T-helper 2 cell treated with Interferon-gamma antibody and Interleukin-4, amounts not matched to agents 5 μg/mL and 100 μg/mL, for 36 hours (primary cell): ENCODE results near the gene CRB3.

Experiments used
- DNase-seq: peaks from one replicate; pipeline ENCODE4 v3.0.0; 2021; ENCODE audit warnings: low spot score
- H3K27ac Mint-ChIP-seq: one replicate; pipeline ENCODE4 v1.8.0; 2021; ENCODE audit warnings: mild to moderate bottlenecking, mixed read lengths
- H3K27me3 Mint-ChIP-seq: one replicate; pipeline ENCODE4 v1.8.0; 2021; ENCODE audit warnings: low read depth, mixed read lengths
- H3K36me3 Mint-ChIP-seq: one replicate; pipeline ENCODE4 v1.8.0; 2021; ENCODE audit warnings: low read depth, mixed read lengths
- H3K4me1 Mint-ChIP-seq: one replicate; pipeline ENCODE4 v1.8.0; 2021; ENCODE audit warnings: low read depth, mixed read lengths
- H3K4me3 Mint-ChIP-seq: one replicate; pipeline ENCODE4 v1.8.0; 2022; ENCODE audit warnings: mild to moderate bottlenecking, moderate library complexity, mixed read lengths
- H3K9me3 Mint-ChIP-seq: one replicate; pipeline ENCODE4 v1.8.0; 2021; ENCODE audit warnings: mixed read lengths

CRB3 gene

GRCh38 chr19:6450166-6450565 lies 13.9 kb upstream of the CRB3 start:
- H3K36me3 Mint-ChIP-seq = peaks cover 37% of the 10 kb centered on the region
- DNase-seq = no peak
- no peaks in the 10 kb centered on the region for H3K27me3 Mint-ChIP-seq
- H3K9me3 Mint-ChIP-seq = peaks cover 14% of the 10 kb centered on the region
- H3K27ac Mint-ChIP-seq = no peak overlapping the region
- H3K4me1 Mint-ChIP-seq = no peaks in the 10 kb centered on the region
- H3K4me3 Mint-ChIP-seq = no peak overlapping the region

DNA sequence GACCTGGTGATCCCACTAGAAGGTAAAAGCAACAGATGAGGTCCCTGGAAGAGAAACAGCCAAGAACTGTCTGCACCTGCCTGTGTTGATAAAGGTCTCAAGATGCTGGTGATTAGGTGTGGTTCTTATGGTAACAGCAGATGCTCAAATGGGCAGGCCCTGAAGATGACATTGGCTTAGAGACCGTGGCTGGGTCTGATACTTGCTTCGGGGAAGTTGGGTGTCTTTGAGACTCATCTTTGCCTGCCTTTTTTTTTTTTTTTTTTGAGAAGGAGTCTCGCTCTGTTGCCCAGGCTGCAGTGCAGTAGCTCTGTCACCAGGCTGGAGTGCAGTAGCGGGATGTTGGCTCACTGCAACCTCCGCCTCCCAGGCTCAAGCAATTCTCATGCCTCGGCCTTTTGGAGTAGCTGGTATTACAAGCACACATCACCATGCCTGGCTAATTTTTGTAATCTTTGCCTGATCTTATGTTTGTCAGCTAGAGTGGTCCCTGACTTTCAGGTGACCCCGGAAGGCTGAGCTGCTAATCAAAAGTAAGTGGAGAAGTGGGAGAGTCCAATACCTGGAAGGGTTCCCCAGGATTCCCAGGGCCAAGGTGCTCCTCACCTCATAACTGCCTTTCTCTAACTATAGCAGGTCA lies 12.4 kb upstream of the CRB3 start:
- H3K27me3 Mint-ChIP-seq = no peaks in the 10 kb centered on the region
- H3K27ac Mint-ChIP-seq = no peak overlapping the region
- DNase-seq = no peak
- H3K36me3 Mint-ChIP-seq = peaks cover 44% of the 10 kb centered on the region
- no peak overlapping the region for H3K4me3 Mint-ChIP-seq
- H3K4me1 Mint-ChIP-seq = no peaks in the 10 kb centered on the region
- H3K9me3 Mint-ChIP-seq = peaks cover 18% of the 10 kb centered on the region

DNA sequence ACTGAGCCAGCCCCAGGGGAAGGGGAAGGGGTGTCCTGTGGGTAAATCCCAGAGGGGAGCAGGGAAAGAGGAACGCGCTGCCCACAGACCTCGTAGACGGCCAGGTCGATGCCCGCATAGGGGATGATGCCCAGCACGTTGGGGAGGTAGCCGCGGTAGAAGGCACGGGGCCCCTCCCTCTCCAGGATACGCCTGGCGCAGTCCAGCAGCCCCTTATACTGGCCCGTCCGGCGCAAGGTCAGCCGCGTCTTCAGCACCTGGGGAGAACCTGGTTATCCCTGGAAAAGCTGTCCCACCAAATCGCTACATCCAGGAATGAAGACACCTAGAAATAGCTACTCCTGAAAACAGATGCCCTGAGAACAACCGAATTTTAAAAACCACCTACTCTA lies 11.9 kb upstream of the CRB3 start:
- no peaks in the 10 kb centered on the region for H3K4me1 Mint-ChIP-seq
- peaks cover 44% of the 10 kb centered on the region for H3K36me3 Mint-ChIP-seq
- DNase-seq = no peak
- H3K4me3 Mint-ChIP-seq = no peak overlapping the region
- H3K27ac Mint-ChIP-seq = no peak overlapping the region
- no peaks in the 10 kb centered on the region for H3K27me3 Mint-ChIP-seq
- peaks cover 18% of the 10 kb centered on the region for H3K9me3 Mint-ChIP-seq

DNA sequence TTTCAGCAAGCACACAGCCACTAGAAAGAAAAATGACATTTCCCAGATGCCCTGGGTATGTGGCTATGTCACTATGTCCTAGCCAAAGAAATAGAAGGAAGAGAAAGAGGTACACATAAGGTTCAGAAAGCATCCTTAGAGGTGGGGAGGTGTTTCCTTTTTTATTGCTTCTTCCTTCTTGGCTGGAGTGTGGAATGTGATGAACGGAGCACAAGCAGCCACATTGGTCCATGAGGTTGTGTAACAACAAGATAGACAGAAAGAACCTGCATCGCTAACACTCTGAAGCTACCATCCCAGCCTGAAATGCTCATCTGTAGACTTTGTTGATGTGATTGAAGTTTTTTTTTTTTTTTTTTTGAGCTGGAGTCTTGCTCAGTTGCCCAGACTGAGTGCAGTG lies 11.2 kb upstream of the CRB3 start:
- H3K4me3 Mint-ChIP-seq = no peak overlapping the region
- no peaks in the 10 kb centered on the region for H3K4me1 Mint-ChIP-seq
- no peak for DNase-seq
- peaks cover 18% of the 10 kb centered on the region for H3K9me3 Mint-ChIP-seq
- H3K27ac Mint-ChIP-seq = no peak overlapping the region
- H3K36me3 Mint-ChIP-seq = peaks cover 44% of the 10 kb centered on the region
- no peaks in the 10 kb centered on the region for H3K27me3 Mint-ChIP-seq

- Mint-ChIP-seq H3K4me1 (peaks cover 6% of the 10 kb centered on the region), H3K4me3 (no peak overlapping the region), H3K27ac (no peak overlapping the region), H3K36me3 (peaks cover 44% of the 10 kb centered on the region), H3K9me3 (peaks cover 18% of the 10 kb centered on the region), H3K27me3 (no peaks in the 10 kb centered on the region)
- DNase-seq = no peak
Observed at GRCh38 chr19:6453951-6454565, 10.0 kb upstream of the CRB3 start.

GRCh38 chr19:6455924-6456323 lies 8.1 kb upstream of the CRB3 start:
- peaks cover 40% of the 10 kb centered on the region for H3K36me3 Mint-ChIP-seq

GRCh38 chr19:6457958-6458694 lies 5.9 kb upstream of the CRB3 start:
- DNase-seq = no peak
- H3K27me3 Mint-ChIP-seq = no peaks in the 10 kb centered on the region
- H3K4me1 Mint-ChIP-seq = peaks cover 11% of the 10 kb centered on the region
- H3K36me3 Mint-ChIP-seq = peaks cover 29% of the 10 kb centered on the region
- H3K4me3 Mint-ChIP-seq = peak overlapping the region; percentile 89
- H3K27ac Mint-ChIP-seq = peak overlapping the region; percentile 15
- peaks cover 18% of the 10 kb centered on the region for H3K9me3 Mint-ChIP-seq

More at GRCh38 chr19:6455924-6456323, 8.1 kb upstream of the CRB3 start:
- no peak overlapping the region for H3K4me3 Mint-ChIP-seq
- no peaks in the 10 kb centered on the region for H3K27me3 Mint-ChIP-seq
- peaks cover 11% of the 10 kb centered on the region for H3K4me1 Mint-ChIP-seq
- peaks cover 18% of the 10 kb centered on the region for H3K9me3 Mint-ChIP-seq
- DNase-seq = no peak
- no peak overlapping the region for H3K27ac Mint-ChIP-seq

DNA sequence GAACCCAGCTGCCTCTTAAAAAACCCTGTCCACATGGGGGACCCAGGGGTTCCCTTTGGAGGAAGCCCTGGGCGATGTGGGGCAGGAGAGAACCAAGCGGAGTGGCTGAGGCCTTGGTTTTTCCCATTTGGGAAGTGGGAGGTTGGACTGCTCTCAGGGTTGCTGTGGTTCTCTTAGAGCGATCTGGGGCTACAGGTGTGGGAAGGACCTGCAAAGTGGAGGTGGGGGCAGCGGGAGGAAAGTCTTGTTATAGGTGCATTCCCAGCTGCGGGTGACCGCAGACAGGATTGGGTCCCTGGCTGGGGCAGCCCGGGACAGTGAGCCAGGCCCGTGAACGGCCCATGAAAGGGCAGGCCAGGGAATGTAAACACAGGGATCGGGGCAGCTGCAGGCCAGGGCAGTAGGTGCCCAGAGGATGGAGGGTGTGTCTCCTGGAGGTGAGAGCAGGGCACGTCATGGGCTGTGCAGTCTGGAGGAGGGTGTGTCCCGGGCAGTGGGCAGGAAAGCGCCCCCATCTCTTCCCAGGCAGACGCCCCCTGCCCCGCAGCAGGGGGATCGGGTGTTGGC lies 5.3 kb upstream of the CRB3 start:
- Mint-ChIP-seq H3K36me3 (peaks cover 25% of the 10 kb centered on the region), H3K4me3 (peak overlapping the region; percentile 89), H3K4me1 (peaks cover 11% of the 10 kb centered on the region), H3K9me3 (peaks cover 14% of the 10 kb centered on the region), H3K27me3 (no peaks in the 10 kb centered on the region), H3K27ac (peak overlapping the region; percentile 81)
- DNase-seq = no peak

- H3K27me3 Mint-ChIP-seq = no peaks in the 10 kb centered on the region
Observed at GRCh38 chr19:6459262-6460098, 4.6 kb upstream of the CRB3 start, which contains the start of gene SLC25A23. Gene SLC25A23 (minus strand): TSS chr19:6459792. CDS start chr19:6459628, 164 bp downstream.

GRCh38 chr19:6460099-6460884 lies 3.8 kb upstream of the CRB3 start:
- H3K27me3 Mint-ChIP-seq = peaks cover 3% of the 10 kb centered on the region
- peak; percentile 97 for DNase-seq
- H3K4me1 Mint-ChIP-seq = peaks cover 11% of the 10 kb centered on the region
- H3K9me3 Mint-ChIP-seq = peaks cover 3% of the 10 kb centered on the region
- H3K36me3 Mint-ChIP-seq = peaks cover 12% of the 10 kb centered on the region
- peak overlapping the region; percentile 76 for H3K27ac Mint-ChIP-seq
- peak overlapping the region; percentile 91 for H3K4me3 Mint-ChIP-seq

More at GRCh38 chr19:6459262-6460098, 4.6 kb upstream of the CRB3 start, which contains the start of gene SLC25A23:
- Mint-ChIP-seq H3K27ac (peak within 1 kb of the TSS; percentile 81), H3K4me1 (peaks cover 11% of the 10 kb centered on the region), H3K4me3 (peak within 1 kb of the TSS; percentile 91), H3K36me3 (peaks cover 20% of the 10 kb centered on the region), H3K9me3 (peaks cover 10% of the 10 kb centered on the region)
- DNase-seq = peak; percentile 57

- H3K27ac Mint-ChIP-seq = no peak overlapping the region
Observed at GRCh38 chr19:6465006-6465405, 935 bp downstream of the CRB3 start.

GRCh38 chr19:6465663-6466062 lies 1.6 kb downstream of the CRB3 start:
- no peaks in the 10 kb centered on the region for H3K4me1 Mint-ChIP-seq
- peaks cover 3% of the 10 kb centered on the region for H3K27me3 Mint-ChIP-seq
- no peak for DNase-seq
- no peak overlapping the region for H3K27ac Mint-ChIP-seq
- H3K4me3 Mint-ChIP-seq = no peak overlapping the region
- no peaks in the 10 kb centered on the region for H3K9me3 Mint-ChIP-seq
- H3K36me3 Mint-ChIP-seq = peaks cover 19% of the 10 kb centered on the region

More at GRCh38 chr19:6465006-6465405, 935 bp downstream of the CRB3 start:
- no peaks in the 10 kb centered on the region for H3K9me3 Mint-ChIP-seq
- H3K27me3 Mint-ChIP-seq = peaks cover 3% of the 10 kb centered on the region
- peaks cover 15% of the 10 kb centered on the region for H3K36me3 Mint-ChIP-seq
- peaks cover 4% of the 10 kb centered on the region for H3K4me1 Mint-ChIP-seq
- no peak for DNase-seq
- no peak overlapping the region for H3K4me3 Mint-ChIP-seq
